Mesendoderm (in vitro differentiated cells): ENCODE results near the gene FAR1.
"Not testable (repeated sequence)": the region's sequence is repeated elsewhere in the genome, so short reads cannot be mapped to it uniquely, and the experiment has no call there.

Experiments
- DNase-seq: peaks from one replicate; pipeline ENCODE4 v3.0.0; 2013
- H2AK5ac ChIP-seq: 2 replicates; pipeline ENCODE4 v1.6.1; 2013; ENCODE audit warnings: low read length, inconsistent platforms
- H2BK120ac ChIP-seq: 2 replicates; pipeline ENCODE4 v1.6.1; 2013; ENCODE audit warnings: low read depth, mild to moderate bottlenecking, low read length, moderate library complexity, mixed read lengths
- H2BK15ac ChIP-seq: replicated peaks from 2 replicates; pipeline ENCODE4 v1.6.1; 2013; ENCODE audit warnings: low read depth, mild to moderate bottlenecking, moderate library complexity
- H2BK5ac ChIP-seq: 2 replicates; pipeline ENCODE4 v1.6.1; 2013; ENCODE audit warnings: low read length, inconsistent platforms
- H3K18ac ChIP-seq: 2 replicates; pipeline ENCODE4 v1.6.1; 2013; ENCODE audit warnings: mild to moderate bottlenecking, low read length, mixed read lengths
- H3K23ac ChIP-seq: one replicate; pipeline ENCODE4 v1.6.1; 2013; ENCODE audit warnings: low read length
- H3K27ac ChIP-seq: 2 replicates; pipeline ENCODE4 v1.5.1; 2013; ENCODE audit warnings: low read depth, mild to moderate bottlenecking, inconsistent platforms, low read length, moderate library complexity
- H3K27me3 ChIP-seq: 2 replicates; pipeline ENCODE4 v1.6.1; 2013; ENCODE audit warnings: low read length, control low read depth, mild to moderate bottlenecking, inconsistent platforms; ENCODE audit not compliant: insufficient read depth, poor library complexity
- H3K36me3 ChIP-seq: 2 replicates; pipeline ENCODE4 v1.6.1; 2013; ENCODE audit warnings: low read length, inconsistent platforms; ENCODE audit not compliant: control insufficient read depth, insufficient read depth
- H3K4ac ChIP-seq: one replicate; pipeline ENCODE4 v1.6.1; 2013; ENCODE audit warnings: low read depth, mild to moderate bottlenecking, low read length, moderate library complexity
- H3K4me1 ChIP-seq: 2 replicates; pipeline ENCODE4 v1.6.1; 2013; ENCODE audit warnings: low read depth, low read length, inconsistent platforms; ENCODE audit not compliant: control insufficient read depth
- H3K4me2 ChIP-seq: 2 replicates; pipeline ENCODE4 v1.6.1; 2013; ENCODE audit warnings: low read length
- H3K4me3 ChIP-seq: 2 replicates; pipeline ENCODE4 v1.5.1; 2013; ENCODE audit warnings: mild to moderate bottlenecking, low read length
- H3K56ac ChIP-seq: one replicate; pipeline ENCODE4 v1.6.1; 2013; ENCODE audit warnings: low read length
- H3K79me1 ChIP-seq: 2 replicates; pipeline ENCODE4 v1.6.1; 2013; ENCODE audit warnings: low read length, inconsistent platforms
- H3K79me2 ChIP-seq: 2 replicates; pipeline ENCODE4 v1.6.1; 2013; ENCODE audit warnings: mild to moderate bottlenecking, low read length; ENCODE audit not compliant: control insufficient read depth, insufficient read depth
- H3K9ac ChIP-seq: 2 replicates; pipeline ENCODE4 v1.6.1; 2013; ENCODE audit warnings: low read length, inconsistent platforms
- H4K5ac ChIP-seq: one replicate; pipeline ENCODE4 v1.6.1; 2013; ENCODE audit warnings: low read length
- H4K8ac ChIP-seq: one replicate; pipeline ENCODE4 v1.6.1; 2013; ENCODE audit warnings: low read depth, mild to moderate bottlenecking, control low read depth, low read length, moderate library complexity
- WGBS: extraction: QIAGEN DNeasy Blood & Tissue Kit; methylation state at CpG from one replicate; pipeline ENCODE4 v1.1.7; 2013; ENCODE audit warnings: low lambda C conversion rate, missing lambda C conversion rate; ENCODE audit not compliant: insufficient coverage; ENCODE audit errors: extremely low coverage; 5-methylcytosine and 5-hydroxymethylcytosine counted together

The FAR1 gene

DNA sequence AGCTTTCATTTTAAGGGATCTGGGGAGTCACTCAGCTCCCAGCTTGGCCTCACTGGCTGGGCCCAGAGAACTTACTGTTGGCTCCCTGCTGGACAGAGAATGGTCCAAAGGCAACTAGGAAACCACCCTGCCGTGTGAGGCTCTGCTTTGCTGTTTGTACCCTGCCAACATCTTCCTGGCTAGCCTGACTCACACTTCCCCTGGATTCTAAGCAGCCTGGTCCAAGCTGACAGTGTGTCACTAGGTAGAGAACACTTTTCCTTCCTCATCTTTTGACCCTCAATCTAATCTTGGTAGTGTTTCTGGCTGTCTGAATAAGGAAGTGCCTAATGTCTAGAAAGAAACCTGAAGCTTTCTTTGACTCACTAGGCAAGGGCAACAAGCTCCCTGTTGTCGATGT is 76.7 kb downstream of the FAR1 start:
- Histone ChIP-seq H3K36me3 (no peaks in the 10 kb centered on the region), H3K4ac (no peak overlapping the region), H3K18ac (no peak overlapping the region), H3K56ac (no peak overlapping the region), H2AK5ac (no peak overlapping the region), H3K4me3 (no peak overlapping the region), H3K27me3 (no peaks in the 10 kb centered on the region), H3K9ac (no peak overlapping the region), H3K79me1 (no peaks in the 10 kb centered on the region), H2BK5ac (no peak overlapping the region), H3K4me1 (no peaks in the 10 kb centered on the region), H3K27ac (no peak overlapping the region), H3K4me2 (no peak overlapping the region), H2BK15ac (no peak overlapping the region), H4K5ac (no peak overlapping the region), H4K8ac (no peak overlapping the region), H3K23ac (no peak overlapping the region), H2BK120ac (no peak overlapping the region), H3K79me2 (no peaks in the 10 kb centered on the region)
- DNase-seq, result no peak
- WGBS, result no CpG with 5 or more reads among the region's 2 CpGs

- not testable (repeated sequence) for H3K4me2 ChIP-seq, H3K4ac ChIP-seq, H3K4me1 ChIP-seq, DNase-seq, H3K9ac ChIP-seq, H3K27me3 ChIP-seq, H3K4me3 ChIP-seq, H2BK120ac ChIP-seq, H3K56ac ChIP-seq, H3K79me1 ChIP-seq, H2BK15ac ChIP-seq, H3K23ac ChIP-seq, H3K36me3 ChIP-seq, H4K5ac ChIP-seq, H2BK5ac ChIP-seq, H3K18ac ChIP-seq, H2AK5ac ChIP-seq, H3K27ac ChIP-seq, H4K8ac ChIP-seq, H3K79me2 ChIP-seq
- WGBS, result no CpG with 5 or more reads among the region's 5 CpGs
These were observed 84.8 kb downstream of the FAR1 start for GRCh38 chr11:13753316-13753715.

GRCh38 chr11:13759050-13759449 is 90.6 kb downstream of the FAR1 start:
- no peaks in the 10 kb centered on the region for H3K79me1 ChIP-seq
- no peak overlapping the region for H2BK15ac ChIP-seq
- no peaks in the 10 kb centered on the region for H3K79me2 ChIP-seq
- no peak overlapping the region for H3K4me3 ChIP-seq
- no peak overlapping the region for H2BK120ac ChIP-seq
- H3K4ac ChIP-seq, result no peak overlapping the region
- no CpG with 5 or more reads among the region's 9 CpGs for WGBS
- H3K4me2 ChIP-seq, result no peak overlapping the region
- H3K4me1 ChIP-seq, result no peaks in the 10 kb centered on the region
- H3K27me3 ChIP-seq, result no peaks in the 10 kb centered on the region
- no peak overlapping the region for H2AK5ac ChIP-seq
- H3K36me3 ChIP-seq, result no peaks in the 10 kb centered on the region
- no peak overlapping the region for H3K23ac ChIP-seq
- no peak overlapping the region for H3K9ac ChIP-seq
- no peak overlapping the region for H3K56ac ChIP-seq
- no peak overlapping the region for H4K8ac ChIP-seq
- no peak overlapping the region for H4K5ac ChIP-seq
- H3K18ac ChIP-seq, result no peak overlapping the region
- H3K27ac ChIP-seq, result no peak overlapping the region
- H2BK5ac ChIP-seq, result no peak overlapping the region
- no peak for DNase-seq

DNA sequence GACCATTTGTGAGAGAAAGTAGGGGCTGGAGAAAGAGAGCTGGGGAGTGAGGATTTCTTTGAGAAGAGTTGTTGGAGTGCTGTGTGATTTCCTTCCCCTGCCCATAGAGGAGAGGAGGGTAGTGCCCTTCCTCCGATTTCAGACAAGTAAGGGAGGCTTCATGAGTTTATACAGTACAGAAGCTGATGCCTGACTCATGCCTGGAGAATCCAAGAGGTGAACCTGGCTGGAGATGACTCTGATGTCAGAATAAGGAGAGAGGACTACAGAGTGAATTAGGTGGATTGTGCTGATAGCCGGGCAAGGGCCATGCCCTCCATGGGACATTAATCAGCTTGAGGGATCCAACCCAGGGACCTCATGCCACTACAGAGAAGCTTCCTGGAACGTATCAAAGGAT is 91.6 kb downstream of the FAR1 start:
- Histone ChIP-seq H3K79me1 (no peaks in the 10 kb centered on the region), H3K27me3 (no peaks in the 10 kb centered on the region), H4K5ac (no peak overlapping the region), H3K18ac (no peak overlapping the region), H3K56ac (no peak overlapping the region), H3K27ac (no peak overlapping the region), H3K23ac (no peak overlapping the region), H3K79me2 (no peaks in the 10 kb centered on the region), H3K4ac (no peak overlapping the region), H4K8ac (no peak overlapping the region), H2BK5ac (no peak overlapping the region), H2BK15ac (no peak overlapping the region), H3K4me2 (no peak overlapping the region), H2AK5ac (no peak overlapping the region), H2BK120ac (no peak overlapping the region), H3K4me3 (no peak overlapping the region), H3K9ac (no peak overlapping the region), H3K4me1 (peaks cover 2% of the 10 kb centered on the region), H3K36me3 (no peaks in the 10 kb centered on the region)
- no CpG with 5 or more reads among the region's 3 CpGs for WGBS
- no peak for DNase-seq

GRCh38 chr11:13761250-13761649 is 92.8 kb downstream of the FAR1 start:
- H3K27ac ChIP-seq, result no peak overlapping the region
- H3K18ac ChIP-seq, result no peak overlapping the region
- no peak overlapping the region for H3K23ac ChIP-seq
- H3K4ac ChIP-seq, result no peak overlapping the region
- no peak overlapping the region for H3K4me2 ChIP-seq
- no peaks in the 10 kb centered on the region for H3K79me1 ChIP-seq
- no peak overlapping the region for H4K8ac ChIP-seq
- peaks cover 4% of the 10 kb centered on the region for H3K4me1 ChIP-seq
- H3K56ac ChIP-seq, result no peak overlapping the region
- no peak overlapping the region for H2BK5ac ChIP-seq
- H3K9ac ChIP-seq, result no peak overlapping the region
- no peak overlapping the region for H4K5ac ChIP-seq
- no peak for DNase-seq
- no peaks in the 10 kb centered on the region for H3K27me3 ChIP-seq
- no peaks in the 10 kb centered on the region for H3K36me3 ChIP-seq
- no peak overlapping the region for H3K4me3 ChIP-seq
- no peak overlapping the region for H2BK120ac ChIP-seq
- WGBS, result no CpG with 5 or more reads among the region's 2 CpGs
- no peak overlapping the region for H2AK5ac ChIP-seq
- no peak overlapping the region for H2BK15ac ChIP-seq
- no peaks in the 10 kb centered on the region for H3K79me2 ChIP-seq

DNA sequence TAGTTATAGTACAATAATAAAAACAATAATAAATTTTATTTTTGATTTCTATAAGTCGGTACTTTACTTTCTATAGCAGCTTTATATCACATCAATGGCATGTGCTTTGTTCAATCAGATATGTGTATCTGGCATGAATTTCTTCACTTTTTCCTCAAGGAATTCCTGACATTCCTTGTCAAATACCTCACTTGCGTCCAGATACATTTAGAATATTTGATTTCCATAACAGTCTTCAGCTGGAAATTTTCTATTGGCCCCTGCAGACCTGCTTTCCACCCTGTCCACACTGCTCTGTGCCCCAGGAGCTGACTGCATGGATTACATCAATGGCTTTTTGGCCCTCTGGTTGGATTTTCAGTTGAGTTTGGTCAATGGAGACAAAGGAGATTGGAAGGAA is 93.2 kb downstream of the FAR1 start:
- no peak overlapping the region for H3K4me3 ChIP-seq
- no peak overlapping the region for H3K4ac ChIP-seq
- no peak overlapping the region for H2BK15ac ChIP-seq
- H3K27me3 ChIP-seq, result no peaks in the 10 kb centered on the region
- no peak overlapping the region for H3K27ac ChIP-seq
- H3K9ac ChIP-seq, result no peak overlapping the region
- no peak overlapping the region for H4K5ac ChIP-seq
- H3K79me1 ChIP-seq, result no peaks in the 10 kb centered on the region
- no CpG with 5 or more reads among the region's 2 CpGs for WGBS
- no peak overlapping the region for H3K23ac ChIP-seq
- no peak for DNase-seq
- no peak overlapping the region for H2AK5ac ChIP-seq
- no peaks in the 10 kb centered on the region for H3K79me2 ChIP-seq
- no peak overlapping the region for H3K4me2 ChIP-seq
- no peaks in the 10 kb centered on the region for H3K36me3 ChIP-seq
- H3K18ac ChIP-seq, result no peak overlapping the region
- H3K56ac ChIP-seq, result no peak overlapping the region
- H3K4me1 ChIP-seq, result peaks cover 4% of the 10 kb centered on the region
- H4K8ac ChIP-seq, result no peak overlapping the region
- no peak overlapping the region for H2BK120ac ChIP-seq
- no peak overlapping the region for H2BK5ac ChIP-seq
